ENCODE measurements around the gene OAS1.

OAS1 gene

GRCh38 chr12:112906712-112907414 is at the start of gene OAS1:
TSS of gene OAS1 (plus strand) at chr12:112906962. CDS start at chr12:112907040, 78 bp downstream.
- peak within 1 kb of the TSS; percentile 3 for H3K4me3 ChIP-seq (ENCODE audit: control insufficient read depth, low read depth, low read length)
- no peak for TF ChIP-seq CTCF (conservative IDR thresholded peaks at IDR 0.05; ENCODE audit: control insufficient read depth, insufficient read depth, low read depth, low read length)
- DNase-seq (ENCODE audit: low read depth), result peak; percentile 35

GRCh38 chr12:112859291-112859690 is 47.5 kb upstream of the OAS1 start:
- no peak overlapping the region for H3K4me3 ChIP-seq (ENCODE audit: control insufficient read depth, low read depth, low read length)
- TF ChIP-seq CTCF (conservative IDR thresholded peaks at IDR 0.05; ENCODE audit: control insufficient read depth, insufficient read depth, low read depth, low read length), result no peak
- DNase-seq (ENCODE audit: low read depth), result no peak

GRCh38 chr12:112860181-112860580 is 46.6 kb upstream of the OAS1 start:
- no peak overlapping the region for H3K4me3 ChIP-seq (ENCODE audit: control insufficient read depth, low read depth, low read length)
- no peak for DNase-seq (ENCODE audit: low read depth)
- no peak for TF ChIP-seq CTCF (conservative IDR thresholded peaks at IDR 0.05; ENCODE audit: control insufficient read depth, insufficient read depth, low read depth, low read length)

GRCh38 chr12:112861284-112861683 is 45.5 kb upstream of the OAS1 start:
- no peak for TF ChIP-seq CTCF (conservative IDR thresholded peaks at IDR 0.05; ENCODE audit: control insufficient read depth, insufficient read depth, low read depth, low read length)
- H3K4me3 ChIP-seq (ENCODE audit: control insufficient read depth, low read depth, low read length), result no peak overlapping the region
- no peak for DNase-seq (ENCODE audit: low read depth)

- DNase-seq (ENCODE audit: low read depth), result no peak
- no peak for TF ChIP-seq CTCF (conservative IDR thresholded peaks at IDR 0.05; ENCODE audit: control insufficient read depth, insufficient read depth, low read depth, low read length)
- no peak overlapping the region for H3K4me3 ChIP-seq (ENCODE audit: control insufficient read depth, low read depth, low read length)
These were observed 44.0 kb upstream of the OAS1 start for GRCh38 chr12:112862636-112863290.

GRCh38 chr12:112868459-112869041 is 38.2 kb upstream of the OAS1 start:
- H3K4me3 ChIP-seq (ENCODE audit: control insufficient read depth, low read depth, low read length), result no peak overlapping the region
- TF ChIP-seq CTCF (conservative IDR thresholded peaks at IDR 0.05; ENCODE audit: control insufficient read depth, insufficient read depth, low read depth, low read length), result no peak

More at GRCh38 chr12:112868459-112869041, 38.2 kb upstream of the OAS1 start:
- no peak for DNase-seq (ENCODE audit: low read depth)

All from fibroblast of mammary gland (primary cell).